GM21367 (cell line): ENCODE measurements around the gene LSP1.

Experiments
- ATAC-seq: cut with Tn5 transposase; IDR thresholded peaks from one replicate; pipeline ENCODE4 v1.9.1; 2021; ENCODE audit not compliant: unreplicated experiment

LSP1 gene

GRCh38 chr11:1847006-1847735 is 5.7 kb upstream of the LSP1 start:
- no peak for ATAC-seq

GRCh38 chr11:1847926-1848639 is 4.8 kb upstream of the LSP1 start:
- no peak for ATAC-seq

- ATAC-seq, result no peak
These were observed 4.0 kb upstream of the LSP1 start for GRCh38 chr11:1848640-1849430.

GRCh38 chr11:1851468-1852180 is 1.3 kb upstream of the LSP1 start:
- no peak for ATAC-seq

GRCh38 chr11:1852271-1852876 is 510 bp upstream of the LSP1 start:
- ATAC-seq, result no peak

GRCh38 chr11:1853376-1854131 is 670 bp downstream of the LSP1 start:
- no peak for ATAC-seq

GRCh38 chr11:1854132-1854948 is 1.5 kb downstream of the LSP1 start:
- no peak for ATAC-seq

- ATAC-seq, result peak; percentile 29
These were observed 2.3 kb downstream of the LSP1 start for GRCh38 chr11:1854949-1855885.

- no peak for ATAC-seq
These were observed 3.0 kb downstream of the LSP1 start for GRCh38 chr11:1855886-1856265.

GRCh38 chr11:1856306-1857005 is 3.6 kb downstream of the LSP1 start:
- ATAC-seq, result no peak

- no peak for ATAC-seq
These were observed 4.2 kb downstream of the LSP1 start for GRCh38 chr11:1857064-1857463.

GRCh38 chr11:1858154-1858553 is 5.3 kb downstream of the LSP1 start:
- ATAC-seq, result no peak

GRCh38 chr11:1858576-1858975 is 5.7 kb downstream of the LSP1 start:
- ATAC-seq, result no peak

GRCh38 chr11:1859004-1859403 is 6.1 kb downstream of the LSP1 start:
- no peak for ATAC-seq

- no peak for ATAC-seq
These were observed 7.2 kb downstream of the LSP1 start for GRCh38 chr11:1860108-1860507.

- ATAC-seq, result no peak
These were observed 8.8 kb downstream of the LSP1 start for GRCh38 chr11:1861435-1862411.
